ENCODE results near the gene MRTFB.

MRTFB gene

GRCh38 chr16:14249291-14250032 lies 178.3 kb downstream of the MRTFB start:
- Histone ChIP-seq H3K4me3 (replicated peaks; ENCODE audit: insufficient read depth, low read length) (no peak overlapping the region), H3K27me3 (ENCODE audit: insufficient read depth, poor library complexity, severe bottlenecking) (no peaks in the 10 kb centered on the region), H3K27ac (replicated peaks) (no peak overlapping the region)
- TF ChIP-seq POLR2AphosphoS5 (IDR thresholded peaks at IDR 0.05; ENCODE audit: low read depth) = no peak
- TF ChIP-seq, protein P1, sequence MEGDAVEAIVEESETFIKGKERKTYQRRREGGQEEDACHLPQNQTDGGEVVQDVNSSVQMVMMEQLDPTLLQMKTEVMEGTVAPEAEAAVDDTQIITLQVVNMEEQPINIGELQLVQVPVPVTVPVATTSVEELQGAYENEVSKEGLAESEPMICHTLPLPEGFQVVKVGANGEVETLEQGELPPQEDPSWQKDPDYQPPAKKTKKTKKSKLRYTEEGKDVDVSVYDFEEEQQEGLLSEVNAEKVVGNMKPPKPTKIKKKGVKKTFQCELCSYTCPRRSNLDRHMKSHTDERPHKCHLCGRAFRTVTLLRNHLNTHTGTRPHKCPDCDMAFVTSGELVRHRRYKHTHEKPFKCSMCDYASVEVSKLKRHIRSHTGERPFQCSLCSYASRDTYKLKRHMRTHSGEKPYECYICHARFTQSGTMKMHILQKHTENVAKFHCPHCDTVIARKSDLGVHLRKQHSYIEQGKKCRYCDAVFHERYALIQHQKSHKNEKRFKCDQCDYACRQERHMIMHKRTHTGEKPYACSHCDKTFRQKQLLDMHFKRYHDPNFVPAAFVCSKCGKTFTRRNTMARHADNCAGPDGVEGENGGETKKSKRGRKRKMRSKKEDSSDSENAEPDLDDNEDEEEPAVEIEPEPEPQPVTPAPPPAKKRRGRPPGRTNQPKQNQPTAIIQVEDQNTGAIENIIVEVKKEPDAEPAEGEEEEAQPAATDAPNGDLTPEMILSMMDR (IDR thresholded peaks at IDR 0.05; ENCODE audit: insufficient read depth, low read length) = peak; percentile 72
- DNase-seq (ENCODE audit: low read depth in 1 of 2, low spot score in 1 of 2) = peak in 1 of 2 experiments; percentile 34

GRCh38 chr16:14251419-14251818 lies 180.3 kb downstream of the MRTFB start:
- DNase-seq (ENCODE audit: low read depth in 1 of 2, low spot score in 1 of 2) = no peak
- TF ChIP-seq SPI1 (IDR thresholded peaks at IDR 0.05; ENCODE audit: borderline replicate concordance, low read depth) (no peak), POLR2AphosphoS5 (IDR thresholded peaks at IDR 0.05; ENCODE audit: low read depth) (no peak), GABPA (IDR thresholded peaks at IDR 0.05; ENCODE audit: low read depth) (no peak)
- TF ChIP-seq, protein P1 (IDR thresholded peaks at IDR 0.05; ENCODE audit: insufficient read depth, low read length) = no peak
- TF ChIP-seq, protein P2, sequence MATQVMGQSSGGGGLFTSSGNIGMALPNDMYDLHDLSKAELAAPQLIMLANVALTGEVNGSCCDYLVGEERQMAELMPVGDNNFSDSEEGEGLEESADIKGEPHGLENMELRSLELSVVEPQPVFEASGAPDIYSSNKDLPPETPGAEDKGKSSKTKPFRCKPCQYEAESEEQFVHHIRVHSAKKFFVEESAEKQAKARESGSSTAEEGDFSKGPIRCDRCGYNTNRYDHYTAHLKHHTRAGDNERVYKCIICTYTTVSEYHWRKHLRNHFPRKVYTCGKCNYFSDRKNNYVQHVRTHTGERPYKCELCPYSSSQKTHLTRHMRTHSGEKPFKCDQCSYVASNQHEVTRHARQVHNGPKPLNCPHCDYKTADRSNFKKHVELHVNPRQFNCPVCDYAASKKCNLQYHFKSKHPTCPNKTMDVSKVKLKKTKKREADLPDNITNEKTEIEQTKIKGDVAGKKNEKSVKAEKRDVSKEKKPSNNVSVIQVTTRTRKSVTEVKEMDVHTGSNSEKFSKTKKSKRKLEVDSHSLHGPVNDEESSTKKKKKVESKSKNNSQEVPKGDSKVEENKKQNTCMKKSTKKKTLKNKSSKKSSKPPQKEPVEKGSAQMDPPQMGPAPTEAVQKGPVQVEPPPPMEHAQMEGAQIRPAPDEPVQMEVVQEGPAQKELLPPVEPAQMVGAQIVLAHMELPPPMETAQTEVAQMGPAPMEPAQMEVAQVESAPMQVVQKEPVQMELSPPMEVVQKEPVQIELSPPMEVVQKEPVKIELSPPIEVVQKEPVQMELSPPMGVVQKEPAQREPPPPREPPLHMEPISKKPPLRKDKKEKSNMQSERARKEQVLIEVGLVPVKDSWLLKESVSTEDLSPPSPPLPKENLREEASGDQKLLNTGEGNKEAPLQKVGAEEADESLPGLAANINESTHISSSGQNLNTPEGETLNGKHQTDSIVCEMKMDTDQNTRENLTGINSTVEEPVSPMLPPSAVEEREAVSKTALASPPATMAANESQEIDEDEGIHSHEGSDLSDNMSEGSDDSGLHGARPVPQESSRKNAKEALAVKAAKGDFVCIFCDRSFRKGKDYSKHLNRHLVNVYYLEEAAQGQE (IDR thresholded peaks at IDR 0.05; ENCODE audit: insufficient replicate concordance, low read depth) = no peak

GRCh38 chr16:14252860-14253259 lies 181.7 kb downstream of the MRTFB start:
- no peak overlapping the region for H3K27ac ChIP-seq (replicated peaks)
- H3K4me3 ChIP-seq (replicated peaks; ENCODE audit: insufficient read depth, low read length) = no peak overlapping the region
- no peak for TF ChIP-seq GABPA (IDR thresholded peaks at IDR 0.05; ENCODE audit: low read depth)
- TF ChIP-seq, protein P1 (IDR thresholded peaks at IDR 0.05; ENCODE audit: insufficient read depth, low read length) = no peak
- no peak for TF ChIP-seq SPI1 (IDR thresholded peaks at IDR 0.05; ENCODE audit: borderline replicate concordance, low read depth)
- TF ChIP-seq, protein P2 (IDR thresholded peaks at IDR 0.05; ENCODE audit: insufficient replicate concordance, low read depth) = no peak
- no peak for TF ChIP-seq POLR2AphosphoS5 (IDR thresholded peaks at IDR 0.05; ENCODE audit: low read depth)
- DNase-seq (ENCODE audit: low read depth in 1 of 2, low spot score in 1 of 2) = no peak
- H3K27me3 ChIP-seq (ENCODE audit: insufficient read depth, poor library complexity, severe bottlenecking) = no peaks in the 10 kb centered on the region

More at GRCh38 chr16:14251419-14251818, 180.3 kb downstream of the MRTFB start:
- H3K27me3 ChIP-seq (ENCODE audit: insufficient read depth, poor library complexity, severe bottlenecking) = no peaks in the 10 kb centered on the region
- H3K4me3 ChIP-seq (replicated peaks; ENCODE audit: insufficient read depth, low read length) = no peak overlapping the region
- H3K27ac ChIP-seq (replicated peaks) = no peak overlapping the region

All from HL-60 (cell line).